ENCODE data around the gene CHRNA10. TPM values are rescaled to one million over a fixed set of nuclear protein-coding genes. Genes with fewer than 3 reads are reported as not detected.

CHRNA10 gene
- total RNA-seq, 1 donor from 2014 or later, result 2.8 TPM

DNA sequence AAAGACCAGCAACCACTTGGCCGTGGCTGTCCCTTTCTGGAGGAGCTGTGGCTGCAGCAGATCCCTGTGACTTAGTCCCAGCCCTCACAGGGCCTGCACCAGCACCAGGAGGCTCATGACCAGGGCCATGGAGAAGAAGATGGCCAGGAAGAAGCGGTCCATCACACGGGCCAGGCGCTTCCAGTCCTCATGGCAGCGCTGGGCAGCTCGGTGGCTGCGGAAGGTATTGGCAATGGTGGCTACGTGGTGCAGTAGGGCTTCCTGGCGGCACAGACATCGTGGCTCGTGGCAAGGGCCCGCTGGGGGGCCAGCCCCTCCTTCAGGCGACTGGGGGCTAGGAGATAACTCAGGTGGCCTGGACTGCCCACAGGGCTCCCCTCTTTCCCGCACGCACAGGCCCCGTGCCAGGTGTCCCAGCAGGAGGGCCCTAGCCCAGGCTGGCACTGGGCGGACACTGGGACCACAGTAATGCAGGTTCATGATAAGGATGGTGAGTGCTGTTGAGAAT, 5.1 kb downstream of the CHRNA10 start:
- Mint-ChIP-seq H3K4me3 (ENCODE audit: low read depth) (no peak overlapping the region), H3K4me1 (ENCODE audit: low read depth) (no peaks in the 10 kb centered on the region), H3K27ac (no peak overlapping the region), H3K9me3 (ENCODE audit: low read depth) (no peaks in the 10 kb centered on the region), H3K27me3 (no peaks in the 10 kb centered on the region), H3K36me3 (ENCODE audit: insufficient read depth) (peaks cover 16% of the 10 kb centered on the region)
- DNase-seq (ENCODE audit: low spot score, unreplicated experiment), result no peak
- TF ChIP-seq, protein P1, sequence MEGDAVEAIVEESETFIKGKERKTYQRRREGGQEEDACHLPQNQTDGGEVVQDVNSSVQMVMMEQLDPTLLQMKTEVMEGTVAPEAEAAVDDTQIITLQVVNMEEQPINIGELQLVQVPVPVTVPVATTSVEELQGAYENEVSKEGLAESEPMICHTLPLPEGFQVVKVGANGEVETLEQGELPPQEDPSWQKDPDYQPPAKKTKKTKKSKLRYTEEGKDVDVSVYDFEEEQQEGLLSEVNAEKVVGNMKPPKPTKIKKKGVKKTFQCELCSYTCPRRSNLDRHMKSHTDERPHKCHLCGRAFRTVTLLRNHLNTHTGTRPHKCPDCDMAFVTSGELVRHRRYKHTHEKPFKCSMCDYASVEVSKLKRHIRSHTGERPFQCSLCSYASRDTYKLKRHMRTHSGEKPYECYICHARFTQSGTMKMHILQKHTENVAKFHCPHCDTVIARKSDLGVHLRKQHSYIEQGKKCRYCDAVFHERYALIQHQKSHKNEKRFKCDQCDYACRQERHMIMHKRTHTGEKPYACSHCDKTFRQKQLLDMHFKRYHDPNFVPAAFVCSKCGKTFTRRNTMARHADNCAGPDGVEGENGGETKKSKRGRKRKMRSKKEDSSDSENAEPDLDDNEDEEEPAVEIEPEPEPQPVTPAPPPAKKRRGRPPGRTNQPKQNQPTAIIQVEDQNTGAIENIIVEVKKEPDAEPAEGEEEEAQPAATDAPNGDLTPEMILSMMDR (IDR thresholded peaks at IDR 0.05; ENCODE audit: unreplicated experiment), result no peak

DNA sequence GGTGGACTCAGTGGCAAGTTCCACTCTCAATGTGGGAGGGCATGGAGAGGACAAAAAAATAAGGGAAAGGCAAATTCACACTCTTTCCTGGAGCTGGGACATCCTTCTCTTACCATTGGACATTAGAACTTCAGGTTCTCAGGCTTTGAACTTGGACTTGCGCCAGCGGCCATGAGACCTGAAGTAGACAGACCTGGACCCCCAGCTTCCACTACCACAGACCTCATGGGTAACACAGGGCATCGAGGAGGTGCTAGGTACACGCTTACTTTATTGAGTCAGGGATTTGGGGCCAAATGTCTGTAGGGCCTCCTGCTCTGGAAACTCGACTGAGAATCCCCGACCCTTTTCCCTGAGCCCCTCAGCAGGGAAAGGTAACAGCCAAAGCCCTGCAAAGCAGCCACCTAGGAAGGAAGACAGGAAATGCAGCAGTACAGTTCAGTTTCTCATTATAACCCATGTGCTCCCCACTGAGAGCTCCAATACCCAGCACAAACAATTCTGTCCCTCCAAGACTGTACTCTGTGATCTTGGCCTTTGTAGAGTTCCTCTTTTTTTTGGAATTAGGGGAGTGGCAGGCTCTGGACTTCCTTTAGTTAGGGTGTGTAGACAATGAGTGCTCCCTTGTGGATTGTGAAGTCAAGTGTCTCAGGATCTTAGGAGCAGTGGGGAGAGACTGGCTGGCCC, 5.7 kb downstream of the CHRNA10 start:
- no peaks in the 10 kb centered on the region for H3K9me3 Mint-ChIP-seq (ENCODE audit: low read depth)
- H3K27ac Mint-ChIP-seq, result no peak overlapping the region
- TF ChIP-seq, protein P1 (IDR thresholded peaks at IDR 0.05; ENCODE audit: unreplicated experiment), result no peak
- no peak overlapping the region for H3K4me3 Mint-ChIP-seq (ENCODE audit: low read depth)
- no peaks in the 10 kb centered on the region for H3K4me1 Mint-ChIP-seq (ENCODE audit: low read depth)
- no peak for DNase-seq (ENCODE audit: low spot score, unreplicated experiment)
- H3K36me3 Mint-ChIP-seq (ENCODE audit: insufficient read depth), result peaks cover 15% of the 10 kb centered on the region
- no peaks in the 10 kb centered on the region for H3K27me3 Mint-ChIP-seq

DNA sequence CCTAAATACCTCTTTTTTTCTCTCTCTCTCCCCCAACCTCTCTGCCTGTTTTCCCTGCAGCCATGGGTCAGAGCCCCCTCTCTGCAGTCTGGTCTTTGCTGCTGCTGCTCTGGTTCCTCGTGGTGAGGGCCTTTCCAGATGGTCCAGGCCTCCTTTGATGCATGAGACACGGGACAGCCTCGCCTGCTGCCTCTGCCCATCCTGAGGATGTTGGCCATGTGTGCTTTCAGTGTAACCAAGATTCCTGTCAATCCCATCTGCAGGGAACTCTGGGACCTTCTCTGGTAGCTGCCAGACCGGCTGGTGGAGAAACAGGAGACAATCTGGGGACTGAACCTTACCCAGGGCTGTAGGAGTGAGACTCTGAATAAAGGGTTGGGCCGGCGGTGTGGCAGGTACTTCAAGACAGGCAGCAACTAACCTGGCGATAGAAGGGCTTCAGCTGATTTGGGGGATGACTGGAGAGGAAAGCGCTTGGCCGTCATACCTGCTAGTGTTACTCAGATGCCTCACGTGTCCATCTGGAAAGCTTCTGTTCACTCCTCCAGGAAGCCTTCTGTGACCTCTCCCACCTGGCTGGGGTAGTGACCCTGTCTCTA, 7.1 kb downstream of the CHRNA10 start:
- Mint-ChIP-seq H3K4me1 (ENCODE audit: low read depth) (no peaks in the 10 kb centered on the region), H3K36me3 (ENCODE audit: insufficient read depth) (peaks cover 11% of the 10 kb centered on the region), H3K27me3 (no peaks in the 10 kb centered on the region), H3K27ac (no peak overlapping the region), H3K4me3 (ENCODE audit: low read depth) (no peak overlapping the region), H3K9me3 (ENCODE audit: low read depth) (no peaks in the 10 kb centered on the region)
- TF ChIP-seq, protein P1 (IDR thresholded peaks at IDR 0.05; ENCODE audit: unreplicated experiment), result no peak
- DNase-seq (ENCODE audit: low spot score, unreplicated experiment), result no peak

DNA sequence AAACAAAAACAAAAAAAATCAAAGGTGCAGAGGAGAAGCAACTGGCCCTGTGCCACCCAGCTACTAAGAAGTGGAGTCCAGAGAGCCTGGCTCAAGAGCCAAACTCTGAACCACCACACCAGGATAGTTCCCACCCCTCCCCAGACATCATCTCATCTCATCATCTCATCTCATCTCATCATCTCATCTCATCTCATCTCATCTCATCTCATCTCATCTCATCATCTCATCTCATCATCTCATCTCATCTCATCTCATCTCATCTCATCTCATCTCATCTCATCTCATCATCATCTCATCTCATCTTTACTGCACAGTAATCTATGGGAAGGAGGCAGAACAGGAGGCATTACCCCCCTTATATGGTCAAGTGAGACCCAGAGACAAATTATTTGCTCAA, 8.3 kb downstream of the CHRNA10 start:
- H3K27ac Mint-ChIP-seq, result no peak overlapping the region
- H3K27me3 Mint-ChIP-seq, result peaks cover 5% of the 10 kb centered on the region

DNA sequence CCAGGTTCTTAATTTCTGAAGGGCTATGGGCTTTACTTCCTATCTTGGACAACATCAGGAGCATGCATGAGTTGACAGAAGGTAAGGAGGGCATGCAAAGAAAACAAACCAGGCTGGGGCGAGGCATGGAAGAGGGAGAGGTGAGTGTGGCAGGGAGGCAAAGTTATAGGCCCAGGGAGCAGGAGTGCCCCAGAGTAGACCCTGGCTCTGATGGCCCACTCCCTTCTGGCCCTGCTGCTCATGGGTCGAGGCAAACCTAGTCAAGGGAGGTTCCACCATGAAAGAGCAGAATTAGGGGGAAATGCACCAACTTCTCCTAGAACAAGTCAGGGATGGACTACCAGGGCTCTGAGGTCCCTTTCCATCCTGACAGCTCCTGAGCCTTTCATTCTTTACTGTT, 10.2 kb downstream of the CHRNA10 start:
- Mint-ChIP-seq H3K27ac (no peak overlapping the region), H3K27me3 (peaks cover 5% of the 10 kb centered on the region), H3K9me3 (ENCODE audit: low read depth) (peaks cover 3% of the 10 kb centered on the region), H3K36me3 (ENCODE audit: insufficient read depth) (peaks cover 5% of the 10 kb centered on the region), H3K4me1 (ENCODE audit: low read depth) (no peaks in the 10 kb centered on the region), H3K4me3 (ENCODE audit: low read depth) (no peak overlapping the region)
- TF ChIP-seq, protein P1 (IDR thresholded peaks at IDR 0.05; ENCODE audit: unreplicated experiment), result no peak
- no peak for DNase-seq (ENCODE audit: low spot score, unreplicated experiment)

More for the DNA sequence above, 8.3 kb downstream of the CHRNA10 start:
- H3K36me3 Mint-ChIP-seq (ENCODE audit: insufficient read depth), result peaks cover 6% of the 10 kb centered on the region
- TF ChIP-seq, protein P1 (IDR thresholded peaks at IDR 0.05; ENCODE audit: unreplicated experiment), result no peak
- peaks cover 3% of the 10 kb centered on the region for H3K9me3 Mint-ChIP-seq (ENCODE audit: low read depth)
- no peaks in the 10 kb centered on the region for H3K4me1 Mint-ChIP-seq (ENCODE audit: low read depth)
- H3K4me3 Mint-ChIP-seq (ENCODE audit: low read depth), result no peak overlapping the region
- DNase-seq (ENCODE audit: low spot score, unreplicated experiment), result no peak
